ENCODE measurements around the gene MACROH2A1.

Gene MACROH2A1

GRCh38 chr5:135313946-135314345 lies 85.1 kb downstream of the MACROH2A1 start:
- DNase-seq (ENCODE audit: low read depth): no peak

- no peak for DNase-seq (ENCODE audit: low read depth)
Observed at GRCh38 chr5:135313405-135313804, 85.6 kb downstream of the MACROH2A1 start.

- DNase-seq (ENCODE audit: low read depth): no peak
Observed at GRCh38 chr5:135312255-135312935, 86.6 kb downstream of the MACROH2A1 start.

GRCh38 chr5:135310328-135310989 lies 88.6 kb downstream of the MACROH2A1 start:
- no peak for DNase-seq (ENCODE audit: low read depth)

- no peak for DNase-seq (ENCODE audit: low read depth)
Observed at GRCh38 chr5:135309391-135310327, 89.4 kb downstream of the MACROH2A1 start.

- no peak for DNase-seq (ENCODE audit: low read depth)
Observed at GRCh38 chr5:135308752-135309151, 90.3 kb downstream of the MACROH2A1 start.

GRCh38 chr5:135308245-135308644 lies 90.8 kb downstream of the MACROH2A1 start:
- DNase-seq (ENCODE audit: low read depth): no peak

GRCh38 chr5:135307143-135307903 lies 91.7 kb downstream of the MACROH2A1 start:
- DNase-seq (ENCODE audit: low read depth): no peak

- no peak for DNase-seq (ENCODE audit: low read depth)
Observed at GRCh38 chr5:135306557-135306956, 92.5 kb downstream of the MACROH2A1 start.

GRCh38 chr5:135304352-135305221 lies 94.4 kb downstream of the MACROH2A1 start:
- no peak for DNase-seq (ENCODE audit: low read depth)

GRCh38 chr5:135303582-135304173 lies 95.4 kb downstream of the MACROH2A1 start:
- DNase-seq (ENCODE audit: low read depth): no peak

- no peak for DNase-seq (ENCODE audit: low read depth)
Observed at GRCh38 chr5:135296900-135297816, 101.9 kb downstream of the MACROH2A1 start.

GRCh38 chr5:135295852-135296251 lies 103.2 kb downstream of the MACROH2A1 start:
- no peak for DNase-seq (ENCODE audit: low read depth)

GRCh38 chr5:135294793-135295192 lies 104.2 kb downstream of the MACROH2A1 start:
- DNase-seq (ENCODE audit: low read depth): no peak

- no peak for DNase-seq (ENCODE audit: low read depth)
Observed at GRCh38 chr5:135289651-135290050, 109.4 kb downstream of the MACROH2A1 start.

- no peak for DNase-seq (ENCODE audit: low read depth)
Observed at GRCh38 chr5:135287551-135287950, 111.5 kb downstream of the MACROH2A1 start.
